Measurements from ENCODE around the gene EIF3D.
A peak's percentile ranks its signal among the peaks of the same experiment; 100 is the strongest.
"Not testable (repeated sequence)": the region's sequence is repeated elsewhere in the genome, so short reads cannot be mapped to it uniquely, and the experiment has no call there.

Gene EIF3D

GRCh38 chr22:36548606-36549005, 19.6 kb upstream of the EIF3D start:
- no peak for DNase-seq

GRCh38 chr22:36546932-36547331, 18.0 kb upstream of the EIF3D start:
- no peak for DNase-seq

- DNase-seq, result peak; percentile 36
Measured at GRCh38 chr22:36546092-36546804, 17.3 kb upstream of the EIF3D start.

- DNase-seq, result no peak
Measured at GRCh38 chr22:36544107-36544620, 15.2 kb upstream of the EIF3D start.

- DNase-seq, result no peak
Measured at GRCh38 chr22:36541831-36542411, 13.0 kb upstream of the EIF3D start.

- DNase-seq, result no peak
Measured at GRCh38 chr22:36540867-36541642, 12.1 kb upstream of the EIF3D start.

- DNase-seq, result no peak
Measured at GRCh38 chr22:36538529-36538928, 9.6 kb upstream of the EIF3D start.

GRCh38 chr22:36536717-36537116, 7.8 kb upstream of the EIF3D start:
- DNase-seq, result no peak

- DNase-seq, result not testable (repeated sequence)
Measured at GRCh38 chr22:36533320-36533719, 4.4 kb upstream of the EIF3D start.

GRCh38 chr22:36532466-36532865, 3.5 kb upstream of the EIF3D start:
- DNase-seq, result no peak

- DNase-seq, result peak; percentile 22
Measured at GRCh38 chr22:36528341-36528740, 625 bp downstream of the EIF3D start.

- DNase-seq, result no peak
Measured at GRCh38 chr22:36522662-36523061, 6.3 kb downstream of the EIF3D start.

- DNase-seq, result peak; percentile 38
Measured at GRCh38 chr22:36520423-36520822, 8.5 kb downstream of the EIF3D start.

- DNase-seq, result peak; percentile 81
Measured at GRCh38 chr22:36519906-36520305, 9.1 kb downstream of the EIF3D start.

GRCh38 chr22:36514766-36515165, 14.2 kb downstream of the EIF3D start:
- DNase-seq, result no peak

GRCh38 chr22:36512991-36513390, 16.0 kb downstream of the EIF3D start:
- no peak for DNase-seq

- no peak for DNase-seq
Measured at GRCh38 chr22:36512333-36512732, 16.6 kb downstream of the EIF3D start.

- DNase-seq, result peak; percentile 36
Measured at GRCh38 chr22:36510966-36511881, 17.7 kb downstream of the EIF3D start.

- DNase-seq, result no peak
Measured at GRCh38 chr22:36510384-36510783, 18.6 kb downstream of the EIF3D start.

GRCh38 chr22:36507518-36508010, 21.4 kb downstream of the EIF3D start:
- no peak for DNase-seq

GRCh38 chr22:36506637-36507517, 22.1 kb downstream of the EIF3D start, which contains the start of gene FOXRED2:
TSS of gene FOXRED2 (minus strand) at chr22:36507040. CDS start at chr22:36506422, 618 bp downstream.
- peak; percentile 80 for DNase-seq

All from inflammatory macrophage treated with lipopolysaccharide for 4 hours (primary cell).